H9 (cell line): ENCODE results near the gene TSPAN18. TPM values are rescaled to one million over a fixed set of nuclear protein-coding genes. Genes with fewer than 3 reads are reported as not detected.

Experiments
- DNase-seq: peaks from one replicate; pipeline ENCODE4 v3.0.0-alpha.2; 2017
- H2AFZ ChIP-seq: one replicate; pipeline ENCODE4 v1.6.1; 2013; ENCODE audit warnings: mild to moderate bottlenecking, low read length, control low read depth, moderate library complexity
- H2AK5ac ChIP-seq: 2 replicates; pipeline ENCODE4 v1.6.1; 2013; ENCODE audit warnings: low read length, control low read depth, mixed read lengths; ENCODE audit not compliant: insufficient read length
- H2BK120ac ChIP-seq: one replicate; pipeline ENCODE4 v1.6.1; 2013; ENCODE audit warnings: low read depth, mild to moderate bottlenecking, low read length, control low read depth, inconsistent platforms; ENCODE audit not compliant: poor library complexity, severe bottlenecking
- H2BK12ac ChIP-seq: 2 replicates; pipeline ENCODE4 v1.6.1; 2013; ENCODE audit warnings: low read length, control low read depth, mixed read lengths, low read depth; ENCODE audit not compliant: insufficient read length
- H2BK15ac ChIP-seq: 2 replicates; pipeline ENCODE4 v1.6.1; 2013; ENCODE audit warnings: low read depth, low read length, control low read depth
- H2BK20ac ChIP-seq: one replicate; pipeline ENCODE4 v1.6.1; 2013; ENCODE audit warnings: low read depth, mild to moderate bottlenecking, low read length, control low read depth, inconsistent platforms; ENCODE audit not compliant: poor library complexity, severe bottlenecking
- H2BK5ac ChIP-seq: 2 replicates; pipeline ENCODE4 v1.6.1; 2013; ENCODE audit warnings: low read length, control low read depth, mixed read lengths; ENCODE audit not compliant: insufficient read length
- H3K14ac ChIP-seq: 2 replicates; pipeline ENCODE4 v1.6.1; 2013; ENCODE audit warnings: low read length, control low read depth; ENCODE audit not compliant: insufficient read depth
- H3K18ac ChIP-seq: 2 replicates; pipeline ENCODE4 v1.6.1; 2013; ENCODE audit warnings: low read depth, mild to moderate bottlenecking, mixed read lengths, low read length, control low read depth; ENCODE audit not compliant: insufficient read length
- H3K23ac ChIP-seq: 2 replicates; pipeline ENCODE4 v1.6.1; 2013; ENCODE audit warnings: low read length, control low read depth, mixed read lengths, low read depth; ENCODE audit not compliant: insufficient read length
- H3K23me2 ChIP-seq: 2 replicates; pipeline ENCODE4 v1.6.1; 2013; ENCODE audit warnings: low read depth, mild to moderate bottlenecking, mixed read lengths, low read length, control low read depth; ENCODE audit not compliant: insufficient read length, poor library complexity, severe bottlenecking
- H3K27ac ChIP-seq: 2 replicates; pipeline ENCODE4 v1.5.1; 2013; ENCODE audit warnings: low read length, control low read depth, mixed read lengths, low read depth; ENCODE audit not compliant: insufficient read length
- H3K27me3 ChIP-seq: 2 replicates; pipeline ENCODE4 v1.6.1; 2013; ENCODE audit warnings: low read length, control low read depth, inconsistent platforms; ENCODE audit not compliant: insufficient read depth
- H3K4ac ChIP-seq: 2 replicates; pipeline ENCODE4 v1.6.1; 2013; ENCODE audit warnings: low read depth, mild to moderate bottlenecking, control low read depth, inconsistent platforms, low read length, moderate library complexity
- H3K4me1 ChIP-seq: 2 replicates; pipeline ENCODE4 v1.6.1; 2013; ENCODE audit warnings: low read length, control low read depth, inconsistent platforms; ENCODE audit not compliant: insufficient read depth
- H3K4me2 ChIP-seq: 2 replicates; pipeline ENCODE4 v1.6.1; 2013; ENCODE audit warnings: low read length, control low read depth, mixed read lengths; ENCODE audit not compliant: insufficient read length, insufficient read depth
- H3K56ac ChIP-seq: 2 replicates; pipeline ENCODE4 v1.6.1; 2013; ENCODE audit warnings: low read depth, mild to moderate bottlenecking, mixed read lengths, low read length, control low read depth; ENCODE audit not compliant: insufficient read length
- H3K79me1 ChIP-seq: 2 replicates; pipeline ENCODE4 v1.6.1; 2013; ENCODE audit warnings: low read depth, mild to moderate bottlenecking, moderate library complexity, low read length, control low read depth, inconsistent platforms; ENCODE audit not compliant: insufficient read depth, poor library complexity, severe bottlenecking
- H3K79me2 ChIP-seq: 2 replicates; pipeline ENCODE4 v1.6.1; 2013; ENCODE audit warnings: low read length, control low read depth, inconsistent platforms; ENCODE audit not compliant: insufficient read depth
- H3K9ac ChIP-seq: 2 replicates; pipeline ENCODE4 v1.6.1; 2013; ENCODE audit warnings: low read length, control low read depth, mixed read lengths; ENCODE audit not compliant: insufficient read length; ENCODE audit errors: extremely low read depth
- H3K9me3 ChIP-seq: one replicate; pipeline ENCODE4 v1.6.1; 2013; ENCODE audit warnings: low read depth, low read length, inconsistent platforms; ENCODE audit not compliant: control insufficient read depth
- H3T11ph ChIP-seq: one replicate; pipeline ENCODE4 v1.6.1; 2013; ENCODE audit warnings: mild to moderate bottlenecking, low read length, control low read depth, inconsistent platforms
- H4K20me1 ChIP-seq: one replicate; pipeline ENCODE4 v1.6.1; 2013; ENCODE audit not compliant: control insufficient read depth, insufficient read length, insufficient read depth
- H4K5ac ChIP-seq: 2 replicates; pipeline ENCODE4 v1.6.1; 2013; ENCODE audit warnings: low read depth, mild to moderate bottlenecking, mixed read lengths, low read length, control low read depth; ENCODE audit not compliant: insufficient read length
- H4K8ac ChIP-seq: replicated peaks from 2 replicates; pipeline ENCODE4 v1.6.1; 2013; ENCODE audit warnings: low read length, control low read depth, mixed read lengths, low read depth; ENCODE audit not compliant: insufficient read length
- H4K91ac ChIP-seq: 2 replicates; pipeline ENCODE4 v1.6.1; 2013; ENCODE audit warnings: low read depth, mild to moderate bottlenecking, moderate library complexity, mixed read lengths, low read length, control low read depth; ENCODE audit not compliant: insufficient read length
- H3K27ac Mint-ChIP-seq, 3 experiments: 2 replicates in 2 of 3; 3 replicates in 1 of 3; pipeline ENCODE4 v1.8.0; 2020 to 2021; ENCODE audit warnings: mixed read lengths in 3 of 3, mild to moderate bottlenecking in 1 of 3, moderate library complexity in 1 of 3
- H3K27me3 Mint-ChIP-seq: 2 replicates; pipeline ENCODE4 v1.8.0; 2021; ENCODE audit warnings: low read depth, mild to moderate bottlenecking, moderate library complexity, mixed read lengths
- H3K36me3 Mint-ChIP-seq, 3 experiments: 2 replicates in 2 of 3; 3 replicates in 1 of 3; pipeline ENCODE4 v1.8.0; 2020 to 2021; ENCODE audit warnings: low read depth in 3 of 3, mixed read lengths in 3 of 3; ENCODE audit not compliant: insufficient read depth in 1 of 3
- H3K4me1 Mint-ChIP-seq, 2 experiments: 2 replicates each; pipeline ENCODE4 v1.8.0; 2020; ENCODE audit warnings: mixed read lengths in 2 of 2
- H3K4me3 Mint-ChIP-seq, 2 experiments: 2 replicates in 1 of 2; 3 replicates in 1 of 2; pipeline ENCODE4 v1.8.0; 2020 to 2021; ENCODE audit warnings: mild to moderate bottlenecking in 2 of 2, mixed read lengths in 2 of 2, moderate library complexity in 1 of 2
- H3K9me3 Mint-ChIP-seq, 2 experiments: 2 replicates in 1 of 2; 3 replicates in 1 of 2; pipeline ENCODE4 v1.8.0; 2020; ENCODE audit warnings: mild to moderate bottlenecking in 2 of 2, mixed read lengths in 2 of 2, moderate library complexity in 1 of 2
- CTCF ChIP-seq: fragments of 200-600 bp; sonication (generic); conservative IDR thresholded peaks from 3 replicates; pipeline ENCODE4 v1.8.0; 2021; ENCODE audit warnings: antibody characterized with exemption, mild to moderate bottlenecking
- WGBS: extraction: QIAGEN DNeasy Blood & Tissue Kit; methylation state at CpG from one replicate; pipeline ENCODE4 v1.1.7; 2013; ENCODE audit warnings: missing lambda C conversion rate, low lambda C conversion rate, mixed read lengths; ENCODE audit not compliant: insufficient read length; ENCODE audit errors: extremely low coverage; 5-methylcytosine and 5-hydroxymethylcytosine counted together
- total RNA-seq: library from RNA; stranded (reverse); gene quantifications from 2 replicates; pipeline ENCODE4 v1.2.1, GENCODE V29; 2021

TSPAN18 gene
- total RNA-seq, 1 experiment from 2014 or later, result 25.3 TPM

- no peak overlapping the region; a peak in 1 of 7 replicates for H3K27ac Mint-ChIP-seq
- H3K18ac ChIP-seq, result no peak overlapping the region
- H4K8ac ChIP-seq, result no peak overlapping the region
- peaks cover 0 to 3% (median 0%) of the 10 kb centered on the region in 3 experiments; a peak in 1 of 7 replicates for H3K36me3 Mint-ChIP-seq
- no peak overlapping the region for H3K23ac ChIP-seq
- H3K79me2 ChIP-seq, result no peaks in the 10 kb centered on the region
- no peak overlapping the region for H3K56ac ChIP-seq
- H3K4me2 ChIP-seq, result no peak overlapping the region
- H3K27me3 Mint-ChIP-seq, result peaks cover 7% of the 10 kb centered on the region
- no peak overlapping the region for H2BK5ac ChIP-seq
- TF ChIP-seq CTCF, result no peak
- no peaks in the 10 kb centered on the region for H3K9me3 ChIP-seq
- H2BK120ac ChIP-seq, result no peak overlapping the region
- H3K9ac ChIP-seq, result no peak overlapping the region
- no peak overlapping the region for H2AFZ ChIP-seq
- no peak overlapping the region for H2AK5ac ChIP-seq
- H2BK15ac ChIP-seq, result no peak overlapping the region
- H3K27ac ChIP-seq, result no peak overlapping the region
- H4K5ac ChIP-seq, result no peak overlapping the region
- no peaks in the 10 kb centered on the region for H3K23me2 ChIP-seq
- no peaks in the 10 kb centered on the region; a peak in 1 of 5 replicates for H3K9me3 Mint-ChIP-seq
- no peak overlapping the region for H3K4ac ChIP-seq
- H3K14ac ChIP-seq, result no peak overlapping the region
- H3K4me1 ChIP-seq, result peaks cover 20% of the 10 kb centered on the region
- H2BK20ac ChIP-seq, result no peak overlapping the region
- H3T11ph ChIP-seq, result no peak overlapping the region
- H2BK12ac ChIP-seq, result no peak overlapping the region
- no CpG with 5 or more reads among the region's 9 CpGs for WGBS
- no peaks in the 10 kb centered on the region for H4K20me1 ChIP-seq
- H3K27me3 ChIP-seq, result no peaks in the 10 kb centered on the region; the same call in 1 of the 2 replicates
- H3K79me1 ChIP-seq, result no peaks in the 10 kb centered on the region
- peak; percentile 22 for DNase-seq
- H3K4me1 Mint-ChIP-seq, result peaks cover 61 to 62% of the 10 kb centered on the region in 2 experiments
- no peak overlapping the region for H4K91ac ChIP-seq
- no peak overlapping the region for H3K4me3 Mint-ChIP-seq
Measured at GRCh38 chr11:44780940-44781631, 54.3 kb downstream of the TSPAN18 start.
